Measurements from ENCODE around the gene TMEM60.
"Not testable (repeated sequence)": the region's sequence is repeated elsewhere in the genome, so short reads cannot be mapped to it uniquely, and the experiment has no call there.

Gene TMEM60, protein sequence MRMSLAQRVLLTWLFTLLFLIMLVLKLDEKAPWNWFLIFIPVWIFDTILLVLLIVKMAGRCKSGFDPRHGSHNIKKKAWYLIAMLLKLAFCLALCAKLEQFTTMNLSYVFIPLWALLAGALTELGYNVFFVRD

DNA sequence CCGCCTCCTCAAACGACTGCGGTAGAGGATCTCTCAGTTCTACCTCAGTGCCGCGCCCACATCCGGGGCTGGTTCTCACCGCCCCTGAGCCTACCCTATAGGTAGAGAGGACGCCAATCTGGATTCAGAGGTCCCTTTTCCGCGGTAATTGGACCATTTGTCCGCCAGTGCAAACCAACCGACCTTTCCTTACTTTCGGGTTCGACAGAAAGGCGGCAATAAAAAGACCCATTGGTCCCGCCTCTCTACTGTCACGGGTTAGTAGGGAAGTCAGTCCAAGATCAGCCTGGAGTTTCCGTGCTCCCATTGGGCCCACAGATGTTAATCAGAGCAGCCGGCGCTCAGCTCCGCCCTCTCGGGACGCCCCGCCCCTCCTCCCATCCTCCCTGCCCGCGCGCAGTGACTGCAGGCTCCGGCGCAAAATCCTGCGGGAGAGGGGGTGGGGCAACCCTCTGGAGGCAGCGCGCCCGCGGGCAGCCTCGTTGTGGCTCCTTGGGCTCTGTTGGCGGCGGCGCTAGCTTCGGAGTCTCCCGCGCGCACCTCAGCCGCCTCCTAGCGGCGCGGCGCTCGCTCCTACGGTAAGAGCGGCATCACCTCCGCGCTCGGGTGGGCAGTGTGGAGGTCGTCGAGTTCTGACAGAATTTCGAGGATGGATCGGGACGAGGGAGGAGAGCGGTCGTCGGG, at the start of gene TMEM60, which contains the start of gene PHTF2:
Gene TMEM60 (minus strand): TSS at position 41 of the 684 bp plus-strand sequence. CDS start 4,061 bp downstream, outside the sequence.
Gene PHTF2 (plus strand): TSS at position 380 of the 684 bp plus-strand sequence.
- peak; percentile 96 for DNase-seq

DNA sequence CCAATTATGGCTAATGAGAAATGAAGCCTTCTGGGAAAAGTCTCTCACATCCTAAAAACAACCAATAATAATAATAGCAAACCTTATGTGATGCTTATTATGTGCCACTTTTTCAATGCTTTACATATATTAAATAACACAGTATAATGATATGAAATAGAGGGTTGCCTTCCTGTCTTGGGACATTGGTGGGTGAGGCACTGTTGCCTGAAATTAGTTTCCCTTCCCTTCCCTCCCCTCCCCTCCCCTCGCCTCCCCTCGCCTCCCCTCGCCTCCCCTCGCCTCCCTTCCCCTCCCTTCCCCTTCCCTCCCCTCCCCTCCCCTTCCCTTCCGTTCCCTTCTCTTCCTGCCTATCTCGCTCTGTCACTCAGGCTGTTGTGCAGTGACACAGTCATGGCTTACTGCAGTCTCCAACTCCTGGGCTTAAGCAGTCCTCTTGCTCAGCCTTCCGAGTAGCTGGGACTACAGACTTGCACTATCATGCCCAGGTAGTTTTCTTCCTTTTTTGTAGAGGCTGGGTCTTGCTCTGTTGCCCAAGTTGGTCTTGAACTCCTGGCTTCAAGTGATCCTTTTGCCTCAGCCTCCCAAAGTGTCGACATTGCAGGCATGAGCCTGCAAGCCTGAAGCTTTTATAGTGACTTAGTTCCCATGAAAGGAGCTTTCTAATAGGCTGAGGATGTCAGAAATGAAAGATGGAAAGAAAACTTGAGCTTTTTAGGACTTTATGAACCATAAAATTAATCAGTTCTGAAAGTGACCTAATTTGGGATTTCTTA, 48.3 kb upstream of the TMEM60 start:
- DNase-seq = no peak

DNA sequence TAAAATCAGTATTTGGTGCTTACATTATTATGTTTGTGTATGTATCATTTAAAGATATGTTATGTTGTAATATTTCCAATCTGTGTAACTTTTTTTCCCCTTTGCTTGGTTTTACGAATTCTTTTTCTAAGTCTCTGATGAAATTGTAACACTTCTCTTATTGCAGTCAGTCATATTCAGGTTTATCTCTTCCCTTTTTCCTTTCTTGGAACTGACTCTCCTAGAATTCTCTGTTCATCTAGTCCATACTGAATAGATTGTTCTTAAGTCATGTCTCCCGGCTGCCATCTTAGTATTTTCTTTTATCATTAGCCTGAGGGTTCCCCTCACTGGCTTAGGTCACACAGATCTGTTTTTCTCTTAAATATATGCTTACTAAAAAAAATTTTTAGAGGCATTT, 45.0 kb upstream of the TMEM60 start:
- DNase-seq = no peak

DNA sequence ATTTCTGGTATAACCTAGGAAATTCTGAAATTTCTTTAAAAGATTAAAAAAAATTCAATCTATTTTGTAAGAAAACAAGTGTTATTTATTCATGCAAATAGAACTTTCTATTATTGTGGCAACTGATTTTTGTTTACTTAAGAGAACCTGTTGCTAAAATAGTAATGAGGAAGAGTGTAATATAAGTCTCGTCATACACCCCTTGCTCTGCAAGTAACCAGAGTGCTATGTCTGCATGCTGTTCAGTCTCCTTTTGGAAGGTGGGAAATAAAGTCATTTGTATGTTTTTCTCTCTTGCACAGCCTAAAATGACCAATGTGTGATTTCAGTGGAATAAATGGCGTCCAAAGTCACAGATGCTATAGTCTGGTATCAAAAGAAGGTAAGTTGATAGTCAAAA, 41.7 kb upstream of the TMEM60 start:
- no peak for DNase-seq

DNA sequence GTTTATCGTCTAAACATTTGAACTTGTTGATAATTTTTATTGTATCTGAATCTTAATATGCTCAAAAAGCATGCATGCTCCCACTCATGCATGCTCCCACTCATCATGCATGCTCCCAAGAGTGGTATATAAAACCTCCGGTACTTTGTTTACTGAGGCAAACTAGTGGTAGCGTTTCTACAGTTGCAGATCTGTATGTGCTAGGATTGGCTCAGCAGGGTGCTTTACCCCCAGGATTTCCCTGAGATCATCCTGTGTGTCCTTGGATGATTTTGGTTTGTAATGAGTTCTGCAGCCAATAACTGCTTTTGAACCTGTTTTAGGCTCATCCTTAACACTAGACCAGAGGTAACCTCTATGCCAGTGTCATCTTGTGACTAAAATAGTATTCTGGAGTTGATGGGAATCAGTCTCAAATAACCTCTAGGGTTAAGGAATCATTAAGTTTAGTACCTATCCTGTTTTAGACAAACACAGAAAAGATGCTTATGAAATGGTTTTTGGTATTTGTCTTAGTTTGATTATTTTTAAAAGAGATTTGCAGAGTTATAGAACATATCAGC, 40.8 kb upstream of the TMEM60 start:
- DNase-seq = no peak

DNA sequence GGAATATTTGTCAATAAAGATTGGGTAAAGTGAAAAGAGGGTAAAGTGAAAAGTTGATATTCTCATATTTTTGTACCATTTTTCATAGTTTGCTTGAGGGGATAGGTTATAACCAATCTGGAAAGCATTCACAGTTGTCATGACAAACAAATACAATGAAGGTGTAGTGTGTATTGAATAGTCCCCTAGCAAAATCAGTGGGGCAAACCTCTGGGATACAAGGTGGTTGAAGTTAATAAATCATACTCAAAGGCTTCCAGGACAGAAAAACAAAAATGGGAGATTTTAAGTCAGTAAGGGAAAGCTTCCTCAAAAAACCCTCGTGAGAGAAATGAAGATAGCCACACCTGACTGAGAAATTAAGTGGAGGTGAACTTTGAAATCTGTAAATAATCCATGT, 39.7 kb upstream of the TMEM60 start:
- DNase-seq = no peak

DNA sequence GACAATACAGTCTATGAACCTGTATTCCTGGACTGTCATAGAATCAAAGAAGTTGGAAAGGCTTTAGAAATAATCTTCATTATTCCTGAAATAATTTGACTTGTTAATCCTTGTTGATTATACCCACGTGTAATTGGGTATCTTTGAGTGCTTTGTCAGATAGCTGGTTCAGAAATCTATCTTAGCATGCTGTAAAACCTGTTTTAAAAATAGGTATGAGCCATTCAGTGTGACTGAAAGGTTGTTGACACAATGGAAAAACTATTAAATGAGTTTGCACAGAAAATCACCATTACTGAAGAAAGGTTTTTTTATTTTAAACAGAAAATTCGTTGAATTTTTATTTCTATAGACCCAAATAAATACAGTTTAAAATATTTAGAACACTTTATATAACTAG, 39.0 kb upstream of the TMEM60 start:
- no peak for DNase-seq

DNA sequence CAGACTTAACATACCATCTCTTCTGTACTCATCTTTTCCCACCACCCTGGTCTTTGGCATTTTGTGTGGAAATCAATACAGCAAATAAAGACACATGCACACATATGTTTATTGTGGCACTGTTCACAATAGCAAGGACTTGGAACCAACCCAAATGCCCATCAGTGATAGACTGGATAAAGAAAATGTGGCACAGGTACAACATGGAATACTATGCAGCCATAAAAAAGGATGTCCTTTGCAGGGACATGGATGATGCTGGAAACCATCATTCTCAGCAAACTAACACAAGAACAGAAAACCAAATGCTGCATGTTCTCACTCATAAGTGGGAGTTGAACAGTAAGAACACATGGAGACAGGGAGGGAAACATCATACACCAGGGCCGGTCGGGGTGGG, 38.2 kb upstream of the TMEM60 start:
- DNase-seq = not testable (repeated sequence)

DNA sequence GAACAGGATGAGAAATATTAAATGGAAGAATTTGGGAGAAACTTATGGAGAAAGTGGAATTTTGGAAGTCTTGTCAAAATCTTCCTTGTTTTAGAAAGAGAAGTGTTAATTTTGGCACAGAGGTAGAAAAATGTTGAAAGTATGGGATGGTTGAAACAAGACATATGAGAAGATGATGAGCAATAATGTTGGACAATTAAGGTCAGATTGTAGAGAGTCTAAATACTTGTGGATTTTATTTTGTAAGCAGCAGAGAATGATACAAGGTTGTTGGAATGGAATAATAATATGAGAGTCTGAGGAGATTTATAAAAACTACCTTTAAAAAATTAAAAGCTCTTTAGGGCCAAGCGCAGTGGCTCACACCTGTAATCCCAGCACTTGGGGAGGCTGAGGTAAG, 34.9 kb upstream of the TMEM60 start:
- no peak for DNase-seq

DNA sequence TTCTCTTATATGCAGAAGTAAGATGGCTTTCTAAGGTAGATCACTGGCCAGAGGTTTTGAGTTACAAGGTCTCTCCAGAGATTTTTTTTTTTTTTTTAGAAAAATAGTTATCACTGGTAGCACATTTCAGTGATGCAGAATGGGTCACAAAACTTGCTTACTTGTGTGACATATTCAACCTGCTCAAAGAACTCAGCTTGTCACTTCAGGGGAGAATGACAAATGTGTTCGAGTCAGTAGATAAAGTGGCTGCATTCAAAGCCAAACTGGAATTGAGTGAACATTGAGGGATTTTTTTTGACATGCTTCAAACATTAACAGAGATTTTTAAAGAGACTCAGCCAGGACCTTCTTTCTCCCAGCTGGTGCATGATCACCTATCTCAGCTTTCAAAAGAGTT, 33.7 kb upstream of the TMEM60 start:
- DNase-seq = no peak

DNA sequence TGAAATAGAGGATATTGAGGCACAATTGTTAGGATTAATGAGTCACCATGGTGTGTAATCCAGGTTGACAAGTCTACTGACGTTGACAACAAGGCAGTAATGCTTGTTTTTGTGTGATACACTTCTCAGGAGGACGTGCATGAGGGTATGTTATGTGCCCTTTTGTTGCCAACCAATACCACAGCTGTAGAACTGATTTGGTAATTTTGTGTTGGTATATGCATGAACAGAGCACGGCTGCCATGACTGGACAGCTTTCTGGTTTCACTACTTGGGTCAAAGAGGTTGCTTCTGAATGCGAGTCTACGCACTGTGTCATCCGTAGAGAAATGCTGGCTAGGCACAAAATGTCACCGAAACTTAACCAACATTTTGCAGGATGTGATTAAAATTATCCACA, 33.2 kb upstream of the TMEM60 start:
- DNase-seq = peak; percentile 5

DNA sequence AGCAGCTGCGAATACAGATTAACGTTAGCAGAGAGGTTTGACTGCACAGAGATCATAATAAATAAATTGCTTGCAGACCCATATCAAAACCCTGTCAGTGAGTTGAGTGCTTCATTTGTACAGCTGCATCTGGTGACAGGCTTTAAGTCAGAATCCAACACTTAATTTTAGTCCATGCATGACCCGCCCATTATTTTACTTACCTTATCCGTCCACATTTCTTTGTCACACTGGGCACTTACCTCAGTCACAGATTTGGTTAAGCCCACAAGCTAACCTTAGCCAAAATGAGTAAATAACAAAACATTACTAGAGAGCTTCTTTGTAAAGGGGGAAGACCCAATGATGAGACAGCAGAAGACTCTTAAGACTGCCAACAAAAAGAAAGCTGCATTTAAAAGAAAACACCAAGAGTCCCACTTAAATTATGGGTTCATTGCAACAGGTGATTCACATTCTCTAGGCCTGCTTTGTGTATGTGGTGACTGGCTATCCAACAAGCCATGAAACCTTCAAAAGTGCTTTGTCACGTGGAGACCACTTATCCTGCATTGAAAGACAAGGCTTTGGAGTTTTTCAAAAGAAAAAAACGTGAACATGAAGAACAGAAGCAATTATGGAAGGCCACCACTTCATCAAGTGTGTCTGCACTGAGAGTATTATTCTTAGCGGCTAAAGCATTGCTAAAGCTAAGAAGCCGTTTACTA, 32.6 kb upstream of the TMEM60 start:
- DNase-seq = no peak

DNA sequence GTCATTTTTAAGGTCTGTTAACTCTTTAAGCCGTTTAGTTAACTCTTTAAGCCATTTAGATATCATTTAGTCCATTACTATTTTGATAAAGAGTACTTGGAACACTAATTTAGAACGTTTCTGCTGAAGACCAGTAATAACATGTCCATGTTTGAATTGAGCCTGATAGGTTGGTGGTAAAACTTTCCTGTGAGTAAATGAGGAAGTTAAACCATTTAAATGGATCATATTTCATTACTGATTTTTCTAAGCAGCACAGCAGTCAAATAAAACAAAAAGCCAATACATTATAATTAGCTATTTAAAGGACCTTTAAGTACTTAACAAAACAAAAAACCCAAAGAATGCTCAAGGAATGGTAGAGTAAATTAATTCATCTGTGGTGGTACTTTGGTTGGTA, 29.8 kb upstream of the TMEM60 start:
- DNase-seq = no peak

DNA sequence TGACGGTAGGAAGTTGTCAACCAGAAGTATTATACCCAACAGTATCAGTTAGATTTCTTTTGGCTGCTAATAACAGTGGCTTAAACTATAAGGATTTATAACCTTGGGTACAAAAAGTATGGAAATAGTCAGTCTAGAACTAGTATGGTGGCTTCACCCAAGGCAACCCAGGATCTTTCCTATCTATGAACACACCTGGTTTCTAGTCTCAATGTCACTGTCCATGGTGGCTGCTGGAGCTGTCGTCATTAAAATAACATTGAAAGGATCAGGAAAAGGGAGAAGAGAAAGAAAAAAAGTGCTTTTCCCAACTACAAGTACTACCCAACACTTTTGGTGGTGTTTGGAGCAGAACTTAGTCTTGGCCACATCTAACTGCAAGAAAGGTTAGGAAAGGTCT, 28.1 kb upstream of the TMEM60 start:
- DNase-seq = no peak

DNA sequence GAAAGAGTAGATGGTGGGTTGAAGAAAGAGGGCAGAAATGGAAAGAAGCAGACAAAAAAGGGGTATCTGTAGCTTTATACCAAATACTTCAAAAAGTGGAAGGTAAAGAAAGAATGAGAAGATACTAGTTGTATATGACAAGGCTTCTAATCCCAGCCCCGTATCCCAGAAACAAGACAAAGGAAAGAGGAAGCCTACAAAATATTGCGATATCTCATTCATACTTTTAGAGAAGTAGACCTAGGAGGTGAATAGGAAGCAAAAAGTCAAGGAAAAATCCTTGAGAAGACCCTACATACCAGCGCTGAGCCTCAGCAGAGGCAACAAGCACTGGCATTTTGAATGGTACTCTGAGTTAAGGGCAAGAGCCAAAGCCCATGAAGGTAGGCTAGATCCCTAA, 26.9 kb upstream of the TMEM60 start:
- no peak for DNase-seq

DNA sequence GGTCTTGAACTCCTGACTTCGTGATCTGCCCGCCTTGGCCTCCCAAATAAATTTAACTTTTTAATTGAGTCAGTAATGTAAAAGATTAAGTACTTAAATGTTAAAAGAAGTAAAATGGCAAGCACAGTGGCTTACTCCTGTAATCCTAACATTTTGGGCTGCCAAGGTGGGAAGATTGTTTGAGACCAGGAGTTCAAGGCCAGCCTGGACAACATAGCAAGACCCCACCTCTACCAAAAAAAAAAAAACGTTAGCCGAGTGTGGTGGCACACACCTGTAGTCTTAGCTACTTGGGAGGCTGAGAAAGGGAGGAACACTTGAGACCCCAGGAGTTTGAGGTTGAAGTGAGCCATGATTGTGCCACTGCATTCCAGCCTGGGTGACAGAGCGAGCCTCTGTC, 26.4 kb upstream of the TMEM60 start:
- no peak for DNase-seq

DNA sequence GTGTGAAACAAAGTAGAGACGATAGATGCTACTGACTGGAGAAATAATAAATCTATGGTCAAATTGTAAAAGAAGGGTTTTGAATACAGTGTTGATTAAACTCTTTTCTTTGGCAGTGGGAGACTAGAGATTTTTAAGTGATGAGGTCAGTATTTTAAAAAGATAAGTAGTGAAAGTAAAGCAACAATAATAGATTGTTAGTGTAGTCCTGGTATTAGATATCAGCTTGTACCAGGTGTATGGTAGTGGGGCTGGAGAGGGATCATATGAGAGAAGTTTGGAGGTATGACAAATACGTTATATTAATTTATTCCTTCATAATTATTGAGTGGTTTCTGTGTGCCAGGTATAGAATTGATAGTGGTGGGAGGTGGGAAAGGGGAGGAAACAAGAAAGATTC, 25.6 kb upstream of the TMEM60 start:
- DNase-seq = no peak

DNA sequence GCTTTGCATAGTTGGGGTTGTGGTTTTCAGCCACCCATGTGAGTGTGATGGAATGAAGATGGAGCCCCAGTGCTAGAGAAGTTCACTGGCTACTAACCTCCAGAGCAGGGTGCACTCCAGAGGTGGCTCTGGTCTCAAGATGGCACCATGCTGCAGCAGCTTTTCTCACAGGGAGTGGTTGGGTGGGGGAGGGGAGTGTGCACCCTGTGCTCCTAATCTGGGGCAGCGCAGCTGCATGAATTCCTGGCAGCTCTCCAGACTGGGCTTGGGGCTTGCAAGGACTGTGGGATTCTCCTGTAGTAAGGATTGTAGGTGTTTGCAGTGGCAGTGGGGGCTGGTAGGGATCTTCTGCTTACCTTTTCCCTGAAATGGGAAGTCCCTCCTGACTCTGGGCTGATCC, 24.0 kb upstream of the TMEM60 start:
- no peak for DNase-seq

DNA sequence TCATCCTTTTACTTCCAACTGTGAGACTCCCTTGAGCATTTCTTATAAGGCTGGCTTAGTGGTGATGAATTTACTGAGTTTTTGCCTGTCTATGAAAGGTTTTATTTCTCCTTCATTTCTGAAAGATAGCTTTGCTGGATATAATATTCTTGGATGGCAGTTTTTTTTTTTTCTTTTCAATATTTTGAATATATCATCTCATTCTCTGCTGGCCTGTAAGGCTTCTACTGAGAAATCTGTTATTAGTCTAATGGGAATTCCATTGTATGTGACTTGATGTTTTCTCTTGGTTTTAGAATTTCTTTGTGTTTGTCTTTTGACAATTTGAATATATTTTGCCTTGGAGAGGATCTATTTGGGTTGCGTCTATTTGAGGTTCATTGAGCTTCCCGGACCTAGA, 22.7 kb upstream of the TMEM60 start:
- DNase-seq = no peak

DNA sequence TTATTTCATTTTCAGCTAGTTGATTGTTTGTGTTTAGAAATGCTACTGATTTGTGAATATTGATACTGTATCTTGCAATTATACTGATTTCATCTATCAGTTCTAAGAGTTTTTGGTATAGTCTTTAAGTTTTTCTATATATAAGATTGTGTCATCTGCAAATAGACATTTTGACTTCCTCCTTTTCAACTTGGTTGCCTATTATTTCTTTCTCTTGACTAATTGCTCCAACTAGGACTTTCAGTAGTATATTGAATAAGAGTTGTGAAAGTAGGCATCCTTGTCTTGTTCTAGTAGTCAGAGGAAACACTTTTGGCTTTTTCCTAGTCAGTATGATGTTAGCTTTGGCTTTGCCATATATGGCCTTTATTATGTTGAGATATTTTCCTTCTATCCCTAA, 20.8 kb upstream of the TMEM60 start:
- no peak for DNase-seq

DNA sequence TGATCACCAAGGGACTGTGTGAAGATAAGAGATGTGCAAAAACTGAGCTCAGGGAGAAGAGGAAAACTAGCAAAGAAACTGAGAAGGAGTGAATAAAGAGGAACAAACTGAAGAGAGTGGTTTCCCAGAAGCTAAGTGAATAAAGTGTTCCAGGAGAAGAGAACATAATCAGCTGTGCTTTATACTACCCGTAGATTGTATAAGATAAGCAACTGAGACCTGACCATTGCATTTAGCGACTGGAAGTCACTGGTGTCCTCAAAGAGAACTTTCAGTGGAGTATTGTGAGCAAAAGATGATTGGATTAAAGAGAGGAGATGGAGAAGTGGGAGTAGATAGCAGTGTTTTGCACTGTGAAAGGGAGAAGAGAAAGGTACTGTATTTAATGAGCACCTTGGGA, 14.9 kb upstream of the TMEM60 start:
- DNase-seq = no peak

DNA sequence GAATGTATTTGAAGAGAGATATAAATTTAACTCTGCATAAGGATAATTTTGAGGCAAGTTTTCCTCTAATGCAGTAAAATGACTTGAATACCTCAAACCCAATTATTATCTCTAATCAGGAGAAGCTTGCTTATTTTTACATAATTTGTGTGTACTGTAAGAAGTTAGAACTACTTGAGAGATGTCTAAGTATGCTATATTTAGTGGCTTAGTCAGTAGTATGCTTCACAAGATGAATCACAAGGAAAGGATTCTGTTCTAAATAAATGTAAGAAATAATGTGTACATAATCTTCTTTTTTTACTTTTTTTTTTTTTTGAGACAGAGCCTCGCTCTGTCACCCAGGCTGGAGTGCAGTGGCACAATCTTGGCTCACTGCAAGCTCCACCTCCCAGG, 14.1 kb upstream of the TMEM60 start:
- no peak for DNase-seq

All from CD4-positive, alpha-beta T cell treated with Interleukin-10 for 1 hour (primary cell).